Spleen (tissue), 11 donors: ENCODE results near the gene VPS52. TPM values are rescaled to one million over a fixed set of nuclear protein-coding genes. Genes with fewer than 3 reads are reported as not detected.
A peak's percentile ranks its signal among the peaks of the same experiment; 100 is the strongest.

Experiments used
- DNase-seq: peaks from one replicate; pipeline ENCODE4 v3.0.0-alpha.2; 2020
- H3K27ac ChIP-seq, 8 donors: fragments of 200-600 bp; sonication (generic) in 7 of 8; 1 replicate in 4 of 8; 2 replicates in 4 of 8; pipeline versions ENCODE4 v1.5.0 to v1.8.0; 2016 to 2021; ENCODE audit warnings: inconsistent platforms in 4 of 8, mild to moderate bottlenecking in 4 of 8, moderate library complexity in 1 of 8
- H3K27me3 ChIP-seq, 7 donors: fragments of 200-600 bp; sonication (generic) in 6 of 7; replicated peaks in 1 of 7; 1 replicate in 4 of 7; 2 replicates in 3 of 7; pipeline versions ENCODE4 v1.5.0 to v1.8.0; 2016 to 2021; ENCODE audit warnings: inconsistent platforms in 3 of 7, mild to moderate bottlenecking in 1 of 7
- H3K36me3 ChIP-seq, 6 donors: fragments of 200-600 bp; sonication (generic) in 5 of 6; 1 replicate in 4 of 6; 2 replicates in 2 of 6; pipeline versions ENCODE4 v1.5.0 to v1.8.0; 2016 to 2021; ENCODE audit warnings: inconsistent platforms in 2 of 6
- H3K4me1 ChIP-seq, 6 donors: fragments of 200-600 bp; sonication (generic) in 5 of 6; 1 replicate in 3 of 6; 2 replicates in 3 of 6; pipeline versions ENCODE4 v1.5.0 to v1.8.0; 2016 to 2021; ENCODE audit warnings: inconsistent platforms in 3 of 6
- H3K4me3 ChIP-seq, 8 donors: fragments of 200-600 bp; sonication (generic) in 7 of 8; 1 replicate in 4 of 8; 2 replicates in 4 of 8; pipeline versions ENCODE4 v1.5.0 to v1.8.0; 2016 to 2021; ENCODE audit warnings: inconsistent platforms in 4 of 8, mild to moderate bottlenecking in 4 of 8, moderate library complexity in 2 of 8
- H3K9me3 ChIP-seq, 8 donors: fragments of 200-600 bp; sonication (generic) in 7 of 8; 1 replicate in 4 of 8; 2 replicates in 4 of 8; pipeline versions ENCODE4 v1.5.0 to v1.8.0; 2016 to 2021; ENCODE audit warnings: inconsistent platforms in 4 of 8
- POLR2A ChIP-seq, 3 donors: fragments of 450-650 bp; IDR thresholded peaks; one replicate each; pipeline ENCODE4 v1.5.1; 2017; ENCODE audit warnings: antibody characterized with exemption in 3 of 3, mild to moderate bottlenecking in 1 of 3
- POLR2AphosphoS5 ChIP-seq, 3 donors: sonication (generic); formaldehyde crosslinking; IDR thresholded peaks; one replicate each; pipeline ENCODE4 v1.5.1; 2017; ENCODE audit warnings: antibody characterized with exemption in 3 of 3
- WGBS, 5 donors: extraction: QIAGEN DNeasy Blood & Tissue Kit in 3 of 5; methylation state at CpG; one replicate each; pipeline versions ENCODE4 v1.1.5 to v1.1.7; 2013 to 2018; 5-methylcytosine and 5-hydroxymethylcytosine counted together
- intact Hi-C: fragments of 100-400 bp; cut with DNase I; formaldehyde crosslinking; loops from one replicate; pipeline ENCODE4 v1.15.0; 2023; ENCODE audit warnings: low total_unique reads
- polyA plus RNA-seq, 3 donors: library from polyadenylated mRNA; stranded (reverse); fragments of 200-250 nt; gene quantifications; one replicate each; pipeline ENCODE4 v1.2.1, GENCODE V29; 2013
- total RNA-seq, 7 donors: library from RNA; depleted of rRNA in 3 of 7; stranded (reverse); fragments of >200 nt in 3 of 7; fragmentation: NEBNext Ultra II Directional in 4 of 7; extraction: Animal tissue kit (Norgen Biotek cat#: 25700) in 4 of 7; gene quantifications; one replicate each; pipeline versions ENCODE4 v1.1.0 to v1.2.1, GENCODE V29; 2016 to 2021
- TF ChIP-seq, protein P1 (sequence below), 11 experiments: fragments of 200-600 bp in 7 of 11; fragments of 450-650 bp in 4 of 11; sonication (generic) in 4 of 11; IDR thresholded peaks in 8 of 11; conservative IDR thresholded peaks in 3 of 11; 1 replicate in 7 of 11; 2 replicates in 4 of 11; pipeline versions ENCODE4 v1.4.0 to v1.8.0; 2016 to 2021; ENCODE audit warnings: antibody characterized with exemption in 11 of 11, inconsistent platforms in 4 of 11, mild to moderate bottlenecking in 1 of 11
- donor health status: healthy with polysubstance abuse.
- donor health status: DM: no; HTN: no; CAD: no; lungs with moderate emphysema.
- donor health status: DM: no; HTN: no; CAD: no.
- donor health status: Bipolar disorder and iron deficiency.
- donor health status: healthy.
- donor health status: DM: no; HTN: no; CAD: no.
- donor health status: DM: yes; HTN: yes; CAD: no.

Gene VPS52
- total and polyA plus RNA-seq, 10 donors = 31.7 to 87.7 (median 54.1) TPM

DNA sequence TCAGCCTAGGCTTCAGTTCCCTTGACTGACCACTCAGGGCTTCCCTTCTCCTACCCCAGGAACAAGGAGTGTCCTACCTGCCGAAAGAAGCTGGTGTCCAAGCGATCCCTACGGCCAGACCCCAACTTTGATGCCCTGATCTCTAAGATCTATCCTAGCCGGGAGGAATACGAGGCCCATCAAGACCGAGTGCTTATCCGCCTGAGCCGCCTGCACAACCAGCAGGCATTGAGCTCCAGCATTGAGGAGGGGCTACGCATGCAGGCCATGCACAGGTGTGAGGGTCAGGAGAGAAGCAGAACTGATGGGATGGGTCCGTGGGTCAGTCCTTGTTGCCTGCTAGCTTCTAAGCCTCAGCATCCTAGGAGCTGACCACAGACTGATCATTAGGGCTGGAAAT is 61.8 kb downstream of the VPS52 start:
- H3K27me3 ChIP-seq = peaks cover 0 to 24% (median 8%) of the 10 kb centered on the region in 7 donors
- TF ChIP-seq POLR2A (IDR thresholded peaks at IDR 0.05) (no peak), POLR2AphosphoS5 (IDR thresholded peaks at IDR 0.05) (no peak)
- TF ChIP-seq, protein P1, sequence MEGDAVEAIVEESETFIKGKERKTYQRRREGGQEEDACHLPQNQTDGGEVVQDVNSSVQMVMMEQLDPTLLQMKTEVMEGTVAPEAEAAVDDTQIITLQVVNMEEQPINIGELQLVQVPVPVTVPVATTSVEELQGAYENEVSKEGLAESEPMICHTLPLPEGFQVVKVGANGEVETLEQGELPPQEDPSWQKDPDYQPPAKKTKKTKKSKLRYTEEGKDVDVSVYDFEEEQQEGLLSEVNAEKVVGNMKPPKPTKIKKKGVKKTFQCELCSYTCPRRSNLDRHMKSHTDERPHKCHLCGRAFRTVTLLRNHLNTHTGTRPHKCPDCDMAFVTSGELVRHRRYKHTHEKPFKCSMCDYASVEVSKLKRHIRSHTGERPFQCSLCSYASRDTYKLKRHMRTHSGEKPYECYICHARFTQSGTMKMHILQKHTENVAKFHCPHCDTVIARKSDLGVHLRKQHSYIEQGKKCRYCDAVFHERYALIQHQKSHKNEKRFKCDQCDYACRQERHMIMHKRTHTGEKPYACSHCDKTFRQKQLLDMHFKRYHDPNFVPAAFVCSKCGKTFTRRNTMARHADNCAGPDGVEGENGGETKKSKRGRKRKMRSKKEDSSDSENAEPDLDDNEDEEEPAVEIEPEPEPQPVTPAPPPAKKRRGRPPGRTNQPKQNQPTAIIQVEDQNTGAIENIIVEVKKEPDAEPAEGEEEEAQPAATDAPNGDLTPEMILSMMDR (IDR thresholded peaks at IDR 0.05 in 8 of 11, conservative IDR thresholded peaks at IDR 0.05 in 3 of 11) = no peak
- 93 to 99% (median 95%) methylated on average over 8 to 10 of the region's 10 CpGs for WGBS, 5 donors
- intact Hi-C loops = no loop called here
- H3K27ac ChIP-seq = no peak overlapping the region
- H3K4me3 ChIP-seq = no peak overlapping the region
- DNase-seq = no peak
- no peaks in the 10 kb centered on the region for H3K9me3 ChIP-seq
- H3K36me3 ChIP-seq = peaks cover 0 to 34% (median 21%) of the 10 kb centered on the region in 6 donors
- H3K4me1 ChIP-seq = peaks cover 13 to 76% (median 45%) of the 10 kb centered on the region in 6 donors

DNA sequence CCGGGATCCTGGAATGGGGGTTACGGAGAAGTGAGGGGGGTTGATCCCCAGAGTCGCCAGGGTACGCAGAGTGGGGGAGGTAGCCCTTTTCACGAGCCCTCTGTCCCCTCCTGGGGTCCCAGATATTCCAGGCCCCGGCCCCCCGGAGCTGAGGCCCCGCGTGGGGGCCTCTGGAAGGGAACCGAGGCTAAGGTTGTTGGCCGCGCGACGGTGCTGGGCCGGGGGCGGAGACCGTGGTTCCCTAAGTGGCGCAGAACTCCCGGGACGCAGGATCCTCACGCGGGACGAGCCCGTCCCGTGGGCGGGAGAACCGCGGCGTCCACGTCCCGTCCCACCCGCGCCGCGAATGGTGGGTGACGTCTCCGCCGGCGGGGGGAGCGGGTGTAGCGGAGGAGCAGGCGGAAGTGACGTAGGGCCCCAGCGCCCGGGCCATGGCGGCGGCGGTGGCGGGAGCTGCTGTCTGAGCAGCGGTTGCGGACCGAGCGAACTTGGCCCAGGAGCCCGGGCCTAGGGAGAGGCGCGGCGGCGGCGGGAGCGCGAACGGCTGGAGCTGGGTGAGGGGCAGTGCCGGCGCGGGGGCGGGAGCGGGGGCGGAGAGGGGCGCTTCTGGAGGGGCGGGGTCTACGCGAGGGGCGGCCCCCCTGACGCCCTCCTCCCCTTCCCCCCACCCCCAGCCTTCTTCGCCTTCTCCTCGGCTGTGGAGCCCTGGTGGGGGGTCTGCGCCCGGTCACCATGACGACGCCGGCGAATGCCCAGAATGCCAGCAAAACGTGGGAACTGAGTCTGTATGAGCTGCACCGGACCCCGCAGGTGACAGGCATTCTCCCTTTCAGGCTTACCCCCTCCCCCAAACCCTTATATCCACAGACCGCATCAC is 63.3 kb downstream of the VPS52 start, which contains the start of gene RING1:
RING1 (plus strand) TSS at position 410 of the 877 bp plus-strand sequence; CDS start at position 733, 323 bp downstream.
- H3K9me3 ChIP-seq = no peaks in the 10 kb centered on the region
- intact Hi-C loops = no loop called here
- DNase-seq = peak; percentile 97
- WGBS, 5 donors = 0 to 2% (median 0%) methylated on average over 32 to 84 of the region's 86 CpGs
- H3K27ac ChIP-seq = peak within 1 kb of the TSS; percentile 93 to 95 (median 94)
- peak within 1 kb of the TSS; percentile 44 to 78 (median 66) for H3K4me3 ChIP-seq
- H3K4me1 ChIP-seq = peaks cover 24 to 82% (median 51%) of the 10 kb centered on the region in 6 donors
- peaks cover 0 to 42% (median 27%) of the 10 kb centered on the region in 6 donors for H3K36me3 ChIP-seq
- TF ChIP-seq POLR2A (IDR thresholded peaks at IDR 0.05) = peak; percentile 72 to 94 (median 93)
- peak; percentile 99 to 100 (median 100) for TF ChIP-seq POLR2AphosphoS5 (IDR thresholded peaks at IDR 0.05)
- TF ChIP-seq, protein P1 (IDR thresholded peaks at IDR 0.05 in 8 of 11, conservative IDR thresholded peaks at IDR 0.05 in 3 of 11) = peak in 3 of 11 experiments; percentile 28 to 41 (median 28)
- H3K27me3 ChIP-seq = peaks cover 0 to 13% (median 5%) of the 10 kb centered on the region in 7 donors

DNA sequence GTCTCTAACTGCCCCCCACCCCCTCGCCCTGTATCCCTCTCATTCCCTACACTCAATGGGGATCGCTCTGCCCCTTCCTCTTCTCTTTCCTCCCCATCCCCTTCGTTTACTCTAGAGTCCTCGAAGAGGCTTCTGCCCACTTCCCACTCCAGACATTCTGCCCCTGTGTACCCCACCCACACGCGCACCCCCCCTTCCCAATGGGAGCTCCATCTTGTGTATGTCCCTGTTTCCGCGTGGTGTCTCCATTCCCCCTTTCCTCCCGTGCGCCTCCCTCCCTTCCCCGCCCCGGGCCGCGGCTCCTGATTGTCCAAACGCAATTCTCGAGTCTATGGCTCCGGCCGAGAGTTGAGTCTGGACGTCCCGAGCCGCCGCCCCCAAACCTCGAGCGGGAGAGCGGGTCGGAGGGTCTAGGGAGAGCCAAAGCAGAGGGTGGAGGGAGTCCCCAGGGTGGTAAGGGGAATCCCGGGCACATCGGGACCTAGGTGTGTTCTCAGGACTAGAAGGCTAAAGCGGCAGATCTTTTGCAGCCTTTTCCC is 64.1 kb downstream of the VPS52 start:
- H3K4me3 ChIP-seq = peak overlapping the region; percentile 44 to 78 (median 66)
- DNase-seq = peak; percentile 85
- TF ChIP-seq POLR2A (IDR thresholded peaks at IDR 0.05) = no peak
- TF ChIP-seq, protein P1 (IDR thresholded peaks at IDR 0.05 in 8 of 11, conservative IDR thresholded peaks at IDR 0.05 in 3 of 11) = no peak
- no peak for TF ChIP-seq POLR2AphosphoS5 (IDR thresholded peaks at IDR 0.05)
- 1 to 4% (median 2%) methylated on average over 28 to 29 of the region's 29 CpGs for WGBS, 5 donors
- intact Hi-C loops = no loop called here
- peak overlapping the region; percentile 93 to 95 (median 94) for H3K27ac ChIP-seq
- H3K36me3 ChIP-seq = peaks cover 0 to 49% (median 34%) of the 10 kb centered on the region in 6 donors
- no peaks in the 10 kb centered on the region for H3K9me3 ChIP-seq
- peaks cover 0 to 6% (median 0%) of the 10 kb centered on the region in 7 donors for H3K27me3 ChIP-seq
- peaks cover 21 to 82% (median 50%) of the 10 kb centered on the region in 6 donors for H3K4me1 ChIP-seq
